ENCODE measurements around the gene IL3. TPM values are rescaled to one million over a fixed set of nuclear protein-coding genes. Genes with fewer than 3 reads are reported as not detected.

IL3 gene
- total and polyA plus RNA-seq, 2 experiments from 2014 or later: not detected

DNA sequence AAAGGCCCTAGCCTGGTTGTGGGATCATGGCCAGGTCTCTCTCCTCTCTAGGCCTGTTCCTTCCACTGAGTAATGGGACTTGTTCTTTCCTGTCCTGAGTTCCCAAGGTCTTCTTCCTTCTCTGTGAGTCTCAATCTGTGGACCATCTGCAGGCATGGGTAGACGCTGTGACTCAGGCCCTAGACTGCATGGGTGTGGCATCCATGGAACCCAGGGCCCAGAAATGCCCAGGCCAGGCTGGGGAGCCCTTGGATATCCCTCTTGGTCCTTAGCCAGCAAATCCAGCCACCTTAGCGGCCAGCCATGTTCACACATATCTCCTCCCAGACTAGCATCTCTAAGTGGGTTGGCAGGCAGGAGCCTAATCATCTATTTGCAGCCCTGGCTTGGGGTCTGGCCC is 46.7 kb upstream of the IL3 start:
- no peaks in the 10 kb centered on the region for H3K9me2 ChIP-seq (ENCODE audit: insufficient read depth)
- H3K36me3 ChIP-seq (ENCODE audit: insufficient read depth): no peaks in the 10 kb centered on the region
- TF ChIP-seq POLR2AphosphoS5 (IDR thresholded peaks at IDR 0.05; ENCODE audit: low read depth): no peak
- Mint-ChIP-seq H3K4me1 (peaks cover 31% of the 10 kb centered on the region), H3K27me3 (ENCODE audit: insufficient read depth, low read depth, poor library complexity) (peaks cover 29% of the 10 kb centered on the region), H3K9me3 (no peaks in the 10 kb centered on the region), H3K27ac (no peak overlapping the region), H3K36me3 (ENCODE audit: low read depth) (no peaks in the 10 kb centered on the region), H3K4me3 (no peak overlapping the region)
- H3K4me3 ChIP-seq: no peak overlapping the region
- H3K4me1 ChIP-seq (ENCODE audit: insufficient read depth): peaks cover 8% of the 10 kb centered on the region; the same call in 1 of the 2 replicates
- H4K20me1 ChIP-seq (replicated peaks; ENCODE audit: insufficient read depth): no peaks in the 10 kb centered on the region
- H2AFZ ChIP-seq: no peak overlapping the region
- H3K27me3 ChIP-seq (ENCODE audit: insufficient read depth): peaks cover 25% of the 10 kb centered on the region
- no peaks in the 10 kb centered on the region for H3F3A ChIP-seq (replicated peaks; ENCODE audit: low read depth)
- H3K4me2 ChIP-seq: no peak overlapping the region
- no peak overlapping the region for H3K27ac ChIP-seq (ENCODE audit: low read depth)
- ATAC-seq (no peak), DNase-seq (ENCODE audit: low spot score) (no peak)
- no peaks in the 10 kb centered on the region for H3K79me2 ChIP-seq (replicated peaks; ENCODE audit: insufficient read depth)

DNA sequence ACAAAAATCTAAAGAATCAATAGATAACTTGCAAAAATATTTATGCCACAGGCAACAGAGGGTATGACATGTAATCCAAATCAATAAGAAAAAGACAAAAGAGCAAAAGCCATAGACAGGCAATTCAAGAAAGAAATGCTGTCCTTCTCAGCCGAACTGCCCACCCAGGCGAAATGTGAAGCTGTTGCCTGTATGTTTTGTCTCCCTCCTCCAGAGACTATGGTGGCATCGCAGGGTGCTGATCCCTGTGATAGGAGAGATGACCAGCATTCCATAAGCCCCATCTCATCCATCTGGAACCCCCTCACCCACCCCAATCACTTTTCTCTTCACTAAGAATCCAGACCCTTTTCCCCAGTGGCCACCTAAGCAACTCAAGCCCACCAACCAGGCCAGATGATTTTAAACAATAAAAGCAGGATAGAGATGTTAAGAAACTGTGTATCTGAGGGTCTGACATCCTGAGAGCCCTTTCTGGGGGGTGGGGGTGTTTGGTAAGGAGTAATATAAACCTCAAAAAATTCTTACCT is 43.7 kb upstream of the IL3 start:
- no peaks in the 10 kb centered on the region for H3K9me2 ChIP-seq (ENCODE audit: insufficient read depth)
- H3K36me3 ChIP-seq (ENCODE audit: insufficient read depth): no peaks in the 10 kb centered on the region
- no peak for ATAC-seq
- H3K79me2 ChIP-seq (replicated peaks; ENCODE audit: insufficient read depth): no peaks in the 10 kb centered on the region
- no peak overlapping the region for H3K27ac Mint-ChIP-seq
- peaks cover 7% of the 10 kb centered on the region; the same call in 1 of the 2 replicates for H3K27me3 ChIP-seq (ENCODE audit: insufficient read depth)
- H3K36me3 Mint-ChIP-seq (ENCODE audit: low read depth): no peaks in the 10 kb centered on the region
- no peak overlapping the region for H3K27ac ChIP-seq (ENCODE audit: low read depth)
- H3K4me3 ChIP-seq: no peak overlapping the region
- H3K27me3 Mint-ChIP-seq (ENCODE audit: insufficient read depth, low read depth, poor library complexity): peaks cover 9% of the 10 kb centered on the region
- no peak for TF ChIP-seq CREB1 (CRISPR knock-in tag; IDR thresholded peaks at IDR 0.05; ENCODE audit: low read depth)
- TF ChIP-seq, protein P1, sequence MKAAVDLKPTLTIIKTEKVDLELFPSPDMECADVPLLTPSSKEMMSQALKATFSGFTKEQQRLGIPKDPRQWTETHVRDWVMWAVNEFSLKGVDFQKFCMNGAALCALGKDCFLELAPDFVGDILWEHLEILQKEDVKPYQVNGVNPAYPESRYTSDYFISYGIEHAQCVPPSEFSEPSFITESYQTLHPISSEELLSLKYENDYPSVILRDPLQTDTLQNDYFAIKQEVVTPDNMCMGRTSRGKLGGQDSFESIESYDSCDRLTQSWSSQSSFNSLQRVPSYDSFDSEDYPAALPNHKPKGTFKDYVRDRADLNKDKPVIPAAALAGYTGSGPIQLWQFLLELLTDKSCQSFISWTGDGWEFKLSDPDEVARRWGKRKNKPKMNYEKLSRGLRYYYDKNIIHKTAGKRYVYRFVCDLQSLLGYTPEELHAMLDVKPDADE (IDR thresholded peaks at IDR 0.05): no peak
- TF ChIP-seq CTCF (conservative IDR thresholded peaks at IDR 0.05; ENCODE audit: low read depth in 2 of 2): no peak
- no peak for TF ChIP-seq POLR2AphosphoS5 (IDR thresholded peaks at IDR 0.05; ENCODE audit: low read depth)
- TF ChIP-seq EZH2phosphoT487 (IDR thresholded peaks at IDR 0.05; ENCODE audit: unreplicated experiment): no peak
- TF ChIP-seq, protein P2, sequence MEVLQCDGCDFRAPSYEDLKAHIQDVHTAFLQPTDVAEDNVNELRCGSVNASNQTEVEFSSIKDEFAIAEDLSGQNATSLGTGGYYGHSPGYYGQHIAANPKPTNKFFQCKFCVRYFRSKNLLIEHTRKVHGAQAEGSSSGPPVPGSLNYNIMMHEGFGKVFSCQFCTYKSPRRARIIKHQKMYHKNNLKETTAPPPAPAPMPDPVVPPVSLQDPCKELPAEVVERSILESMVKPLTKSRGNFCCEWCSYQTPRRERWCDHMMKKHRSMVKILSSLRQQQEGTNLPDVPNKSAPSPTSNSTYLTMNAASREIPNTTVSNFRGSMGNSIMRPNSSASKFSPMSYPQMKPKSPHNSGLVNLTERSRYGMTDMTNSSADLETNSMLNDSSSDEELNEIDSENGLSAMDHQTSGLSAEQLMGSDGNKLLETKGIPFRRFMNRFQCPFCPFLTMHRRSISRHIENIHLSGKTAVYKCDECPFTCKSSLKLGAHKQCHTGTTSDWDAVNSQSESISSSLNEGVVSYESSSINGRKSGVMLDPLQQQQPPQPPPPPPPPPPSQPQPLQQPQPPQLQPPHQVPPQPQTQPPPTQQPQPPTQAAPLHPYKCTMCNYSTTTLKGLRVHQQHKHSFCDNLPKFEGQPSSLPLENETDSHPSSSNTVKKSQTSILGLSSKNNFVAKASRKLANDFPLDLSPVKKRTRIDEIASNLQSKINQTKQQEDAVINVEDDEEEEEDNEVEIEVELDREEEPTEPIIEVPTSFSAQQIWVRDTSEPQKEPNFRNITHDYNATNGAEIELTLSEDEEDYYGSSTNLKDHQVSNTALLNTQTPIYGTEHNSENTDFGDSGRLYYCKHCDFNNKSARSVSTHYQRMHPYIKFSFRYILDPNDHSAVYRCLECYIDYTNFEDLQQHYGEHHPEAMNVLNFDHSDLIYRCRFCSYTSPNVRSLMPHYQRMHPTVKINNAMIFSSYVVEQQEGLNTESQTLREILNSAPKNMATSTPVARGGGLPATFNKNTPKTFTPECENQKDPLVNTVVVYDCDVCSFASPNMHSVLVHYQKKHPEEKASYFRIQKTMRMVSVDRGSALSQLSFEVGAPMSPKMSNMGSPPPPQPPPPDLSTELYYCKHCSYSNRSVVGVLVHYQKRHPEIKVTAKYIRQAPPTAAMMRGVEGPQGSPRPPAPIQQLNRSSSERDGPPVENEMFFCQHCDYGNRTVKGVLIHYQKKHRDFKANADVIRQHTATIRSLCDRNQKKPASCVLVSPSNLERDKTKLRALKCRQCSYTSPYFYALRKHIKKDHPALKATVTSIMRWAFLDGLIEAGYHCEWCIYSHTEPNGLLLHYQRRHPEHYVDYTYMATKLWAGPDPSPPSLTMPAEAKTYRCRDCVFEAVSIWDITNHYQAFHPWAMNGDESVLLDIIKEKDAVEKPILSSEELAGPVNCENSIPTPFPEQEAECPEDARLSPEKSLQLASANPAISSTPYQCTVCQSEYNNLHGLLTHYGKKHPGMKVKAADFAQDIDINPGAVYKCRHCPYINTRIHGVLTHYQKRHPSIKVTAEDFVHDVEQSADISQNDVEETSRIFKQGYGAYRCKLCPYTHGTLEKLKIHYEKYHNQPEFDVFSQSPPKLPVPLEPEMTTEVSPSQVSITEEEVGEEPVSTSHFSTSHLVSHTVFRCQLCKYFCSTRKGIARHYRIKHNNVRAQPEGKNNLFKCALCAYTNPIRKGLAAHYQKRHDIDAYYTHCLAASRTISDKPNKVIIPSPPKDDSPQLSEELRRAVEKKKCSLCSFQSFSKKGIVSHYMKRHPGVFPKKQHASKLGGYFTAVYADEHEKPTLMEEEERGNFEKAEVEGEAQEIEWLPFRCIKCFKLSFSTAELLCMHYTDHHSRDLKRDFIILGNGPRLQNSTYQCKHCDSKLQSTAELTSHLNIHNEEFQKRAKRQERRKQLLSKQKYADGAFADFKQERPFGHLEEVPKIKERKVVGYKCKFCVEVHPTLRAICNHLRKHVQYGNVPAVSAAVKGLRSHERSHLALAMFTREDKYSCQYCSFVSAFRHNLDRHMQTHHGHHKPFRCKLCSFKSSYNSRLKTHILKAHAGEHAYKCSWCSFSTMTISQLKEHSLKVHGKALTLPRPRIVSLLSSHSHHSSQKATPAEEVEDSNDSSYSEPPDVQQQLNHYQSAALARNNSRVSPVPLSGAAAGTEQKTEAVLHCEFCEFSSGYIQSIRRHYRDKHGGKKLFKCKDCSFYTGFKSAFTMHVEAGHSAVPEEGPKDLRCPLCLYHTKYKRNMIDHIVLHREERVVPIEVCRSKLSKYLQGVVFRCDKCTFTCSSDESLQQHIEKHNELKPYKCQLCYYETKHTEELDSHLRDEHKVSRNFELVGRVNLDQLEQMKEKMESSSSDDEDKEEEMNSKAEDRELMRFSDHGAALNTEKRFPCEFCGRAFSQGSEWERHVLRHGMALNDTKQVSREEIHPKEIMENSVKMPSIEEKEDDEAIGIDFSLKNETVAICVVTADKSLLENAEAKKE (CRISPR knock-in tag; IDR thresholded peaks at IDR 0.05): no peak
- TF ChIP-seq EZH2 (IDR thresholded peaks at IDR 0.05; ENCODE audit: low read depth, unreplicated experiment): no peak
- H3K9me3 Mint-ChIP-seq: no peaks in the 10 kb centered on the region; the same call in 2 of the 3 replicates
- H3K4me1 ChIP-seq (ENCODE audit: insufficient read depth): no peaks in the 10 kb centered on the region
- H3K4me3 Mint-ChIP-seq: no peak overlapping the region
- no peaks in the 10 kb centered on the region for H4K20me1 ChIP-seq (replicated peaks; ENCODE audit: insufficient read depth)
- DNase-seq (ENCODE audit: low spot score): no peak
- H3K4me1 Mint-ChIP-seq: peaks cover 14% of the 10 kb centered on the region
- H2AFZ ChIP-seq: no peak overlapping the region
- no peaks in the 10 kb centered on the region for H3F3A ChIP-seq (replicated peaks; ENCODE audit: low read depth)
- no peak overlapping the region for H3K4me2 ChIP-seq

Measured in GM23338 (cell line).